GM13977 (cell line): ENCODE data around the gene GFM1.

Experiments used
- DNase-seq: peaks from one replicate; pipeline ENCODE4 v3.0.0; 2012; ENCODE audit warnings: low spot score
- in situ Hi-C: fragments of 300-500 bp; cut with MboI; formaldehyde crosslinking; loops from one replicate; pipeline ENCODE4 v1.12.0; 2022; ENCODE audit warnings: low sequenced_read_pairs, low pct_unique_long_range_greater_than_20kb, mixed read lengths, inconsistent platforms; ENCODE audit not compliant: unreplicated experiment
- TF ChIP-seq, protein P1 (sequence below): IDR thresholded peaks from 2 replicates; pipeline ENCODE4 v1.5.1; 2012; ENCODE audit warnings: mild to moderate bottlenecking, control low read depth; ENCODE audit not compliant: insufficient read depth; ENCODE audit errors: extremely low read depth, missing control alignments

The GFM1 gene

DNA sequence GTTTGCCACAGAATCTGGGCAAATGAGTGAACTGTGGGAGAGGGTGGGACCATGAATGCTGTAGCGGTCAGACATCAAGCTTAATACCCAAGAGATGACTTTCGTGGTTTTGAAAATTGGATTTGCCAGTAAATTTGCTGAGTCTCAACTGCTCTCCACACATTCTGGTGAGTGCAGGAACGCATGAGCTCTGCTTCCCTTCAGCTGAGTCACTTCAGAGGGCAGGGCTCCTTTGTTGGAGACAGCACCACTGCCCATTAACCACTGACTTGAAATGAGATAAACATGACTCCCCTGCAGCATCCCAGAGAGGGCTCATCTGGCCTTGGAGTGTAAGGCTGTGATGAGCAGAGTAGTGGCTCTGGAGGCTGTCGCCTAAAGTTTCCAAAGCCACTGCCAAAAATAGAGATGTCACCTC, 65.3 kb downstream of the GFM1 start:
- in situ Hi-C loops: no loop called here
- DNase-seq: no peak
- TF ChIP-seq, protein P1, sequence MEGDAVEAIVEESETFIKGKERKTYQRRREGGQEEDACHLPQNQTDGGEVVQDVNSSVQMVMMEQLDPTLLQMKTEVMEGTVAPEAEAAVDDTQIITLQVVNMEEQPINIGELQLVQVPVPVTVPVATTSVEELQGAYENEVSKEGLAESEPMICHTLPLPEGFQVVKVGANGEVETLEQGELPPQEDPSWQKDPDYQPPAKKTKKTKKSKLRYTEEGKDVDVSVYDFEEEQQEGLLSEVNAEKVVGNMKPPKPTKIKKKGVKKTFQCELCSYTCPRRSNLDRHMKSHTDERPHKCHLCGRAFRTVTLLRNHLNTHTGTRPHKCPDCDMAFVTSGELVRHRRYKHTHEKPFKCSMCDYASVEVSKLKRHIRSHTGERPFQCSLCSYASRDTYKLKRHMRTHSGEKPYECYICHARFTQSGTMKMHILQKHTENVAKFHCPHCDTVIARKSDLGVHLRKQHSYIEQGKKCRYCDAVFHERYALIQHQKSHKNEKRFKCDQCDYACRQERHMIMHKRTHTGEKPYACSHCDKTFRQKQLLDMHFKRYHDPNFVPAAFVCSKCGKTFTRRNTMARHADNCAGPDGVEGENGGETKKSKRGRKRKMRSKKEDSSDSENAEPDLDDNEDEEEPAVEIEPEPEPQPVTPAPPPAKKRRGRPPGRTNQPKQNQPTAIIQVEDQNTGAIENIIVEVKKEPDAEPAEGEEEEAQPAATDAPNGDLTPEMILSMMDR: no peak

DNA sequence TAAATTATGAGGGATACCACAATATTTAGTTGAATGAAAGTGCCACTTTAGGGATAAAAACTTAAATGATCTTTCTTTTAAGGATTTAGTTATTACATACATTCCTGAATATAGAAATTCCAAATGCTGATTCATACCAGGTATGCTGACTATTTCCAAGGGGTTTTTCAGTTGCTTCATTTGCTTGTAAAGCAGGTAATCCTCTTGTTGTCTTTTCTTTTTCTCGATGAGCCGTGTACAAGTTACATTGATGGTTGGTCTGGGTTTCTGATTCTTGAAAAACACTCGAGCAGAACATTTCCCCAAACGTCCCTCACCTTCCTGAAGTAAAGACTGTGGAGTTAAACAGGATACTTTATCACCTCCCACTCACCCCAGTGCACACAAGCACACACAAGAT, 66.3 kb downstream of the GFM1 start:
- no peak for DNase-seq
- TF ChIP-seq, protein P1: no peak
- in situ Hi-C loops: no loop called here

DNA sequence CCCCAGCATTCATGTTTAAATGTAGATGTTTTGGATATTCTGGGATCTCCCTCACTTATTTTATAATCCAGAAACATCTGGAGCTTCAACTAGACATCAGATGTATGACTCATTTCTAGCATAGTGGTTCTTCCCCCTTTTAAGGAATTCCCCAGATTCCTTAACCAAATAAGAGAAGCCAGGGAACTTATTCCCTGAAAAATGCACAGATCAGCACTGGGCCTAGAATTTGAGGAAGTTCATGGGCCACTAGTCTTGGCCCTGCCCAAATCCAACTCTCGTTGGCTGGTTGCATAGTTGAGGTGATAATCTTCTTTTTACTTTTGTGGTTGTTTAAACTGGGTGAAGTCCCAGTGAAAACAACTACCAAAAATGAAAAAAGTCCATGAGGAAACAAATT, 67.6 kb downstream of the GFM1 start:
- no peak for DNase-seq
- in situ Hi-C loops: no loop called here
- TF ChIP-seq, protein P1: no peak

DNA sequence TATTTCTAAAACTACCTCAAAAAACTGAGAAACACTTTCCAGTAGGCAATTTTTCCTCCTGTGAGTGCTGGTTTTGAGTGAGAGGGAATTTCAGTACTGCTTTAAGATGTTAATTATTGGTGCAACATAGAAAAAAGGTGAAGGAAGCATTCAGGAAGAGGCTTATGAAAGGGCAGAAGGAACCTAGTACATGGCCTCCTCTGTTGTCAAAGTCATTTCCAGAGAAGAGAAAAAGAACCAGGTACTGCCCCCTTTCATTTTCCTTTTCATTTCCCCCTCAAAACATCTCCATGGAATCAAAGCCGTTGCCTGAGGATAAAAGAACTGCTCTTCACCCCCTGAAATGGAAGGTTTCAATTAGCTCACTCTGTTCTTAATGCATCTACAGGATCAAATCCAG, 68.1 kb downstream of the GFM1 start:
- in situ Hi-C loops: no loop called here
- no peak for DNase-seq
- TF ChIP-seq, protein P1: no peak

DNA sequence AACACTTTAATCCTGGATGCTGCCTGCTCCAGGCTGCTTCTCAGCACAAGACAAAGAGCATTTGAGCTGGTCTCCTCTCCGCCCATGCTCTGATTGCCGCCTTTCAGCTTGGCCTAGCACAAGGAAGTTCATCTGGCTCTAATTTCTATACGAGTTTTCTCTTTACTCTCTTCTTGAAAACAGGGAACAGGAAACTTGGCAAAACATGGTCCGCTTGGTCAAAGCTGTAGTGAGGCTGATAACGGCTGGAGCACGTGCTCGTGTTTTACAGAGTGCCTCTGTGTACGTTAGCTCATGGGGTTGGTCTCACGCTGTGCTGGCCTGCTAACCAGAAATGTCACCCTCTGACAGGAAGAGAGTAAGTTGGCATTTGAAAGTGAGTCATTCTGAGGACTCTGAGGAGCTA, 68.8 kb downstream of the GFM1 start:
- DNase-seq: no peak
- TF ChIP-seq, protein P1: no peak
- in situ Hi-C loops: no loop called here

DNA sequence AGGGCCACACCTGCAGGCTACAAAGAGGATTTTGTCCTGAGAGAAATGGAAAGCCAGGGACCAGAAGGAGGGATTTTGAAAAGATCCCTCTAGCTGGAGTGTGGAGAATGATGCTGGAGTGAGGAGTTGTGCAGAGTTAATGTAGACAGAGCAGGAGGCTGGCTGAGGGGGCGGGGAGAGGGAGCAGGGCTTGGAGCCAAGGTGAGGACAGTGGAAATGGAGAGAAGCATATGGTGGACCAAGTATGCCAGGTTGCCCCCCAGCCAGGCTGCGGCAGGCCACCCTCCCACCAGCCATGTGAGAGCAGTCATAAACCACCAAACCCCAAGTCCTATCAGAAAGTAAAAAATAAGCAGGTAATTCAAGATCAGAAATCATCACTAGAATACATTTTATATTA, 73.2 kb downstream of the GFM1 start:
- TF ChIP-seq, protein P1: no peak
- no peak for DNase-seq
- in situ Hi-C loops: no loop called here
